Tongue (tissue), 2 donors: ENCODE results near the gene ERLIN1. TPM values are rescaled to one million over a fixed set of nuclear protein-coding genes. Genes with fewer than 3 reads are reported as not detected.

Experiments used
- DNase-seq: peaks from one replicate; pipeline ENCODE4 v3.0.0-alpha.2; 2015
- total RNA-seq: library from RNA; depleted of rRNA; stranded (reverse); fragments of >200 nt; gene quantifications from one replicate; pipeline ENCODE4 v1.2.3, GENCODE V29; 2014

The ERLIN1 gene
- total RNA-seq, result 35.8 TPM

GRCh38 chr10:100185364-100186252, at the start of gene ERLIN1:
TSS of gene ERLIN1 (minus strand) at chr10:100186029. CDS start at chr10:100185626, 403 bp downstream.
- peak; percentile 98 for DNase-seq

GRCh38 chr10:100232101-100232500, 46.3 kb upstream of the ERLIN1 start:
- peak; percentile 25 for DNase-seq

- DNase-seq, result no peak
These were observed 44.1 kb upstream of the ERLIN1 start for GRCh38 chr10:100229819-100230422.

GRCh38 chr10:100223879-100224278, 38.0 kb upstream of the ERLIN1 start:
- DNase-seq, result no peak

GRCh38 chr10:100222529-100222928, 36.7 kb upstream of the ERLIN1 start:
- no peak for DNase-seq

GRCh38 chr10:100216006-100216405, 30.2 kb upstream of the ERLIN1 start:
- no peak for DNase-seq

GRCh38 chr10:100209303-100209702, 23.5 kb upstream of the ERLIN1 start:
- no peak for DNase-seq

- DNase-seq, result no peak
These were observed 22.4 kb upstream of the ERLIN1 start for GRCh38 chr10:100208276-100208675.

GRCh38 chr10:100204370-100204769, 18.5 kb upstream of the ERLIN1 start:
- DNase-seq, result peak; percentile 10

GRCh38 chr10:100201549-100201948, 15.7 kb upstream of the ERLIN1 start:
- no peak for DNase-seq

GRCh38 chr10:100194711-100195110, 8.9 kb upstream of the ERLIN1 start:
- DNase-seq, result no peak

GRCh38 chr10:100192350-100192749, 6.5 kb upstream of the ERLIN1 start:
- no peak for DNase-seq

- peak; percentile 64 for DNase-seq
These were observed 704 bp upstream of the ERLIN1 start for GRCh38 chr10:100186253-100187212.

- DNase-seq, result peak; percentile 35
These were observed 989 bp downstream of the ERLIN1 start for GRCh38 chr10:100184840-100185239.

GRCh38 chr10:100184426-100184825, 1.4 kb downstream of the ERLIN1 start:
- no peak for DNase-seq

GRCh38 chr10:100183481-100183880, 2.3 kb downstream of the ERLIN1 start:
- DNase-seq, result peak; percentile 12

GRCh38 chr10:100182908-100183307, 2.9 kb downstream of the ERLIN1 start:
- no peak for DNase-seq

- DNase-seq, result no peak
These were observed 3.5 kb downstream of the ERLIN1 start for GRCh38 chr10:100182281-100182680.

- no peak for DNase-seq
These were observed 10.0 kb downstream of the ERLIN1 start for GRCh38 chr10:100175875-100176274.

- DNase-seq, result peak; percentile 5
These were observed 10.8 kb downstream of the ERLIN1 start for GRCh38 chr10:100174699-100175677.

- DNase-seq, result no peak
These were observed 12.8 kb downstream of the ERLIN1 start for GRCh38 chr10:100173035-100173434.
